Activated CD4-positive, alpha-beta T cell treated with anti-CD3 and anti-CD28 coated beads, Interleukin-2, amount 10 ng/mL, durations not matched to agents 7 days and 5 days (primary cell): ENCODE measurements around the gene SLC22A13. TPM values are rescaled to one million over a fixed set of nuclear protein-coding genes. Genes with fewer than 3 reads are reported as not detected.
"Not testable (repeated sequence)": the region's sequence is repeated elsewhere in the genome, so short reads cannot be mapped to it uniquely, and the experiment has no call there.

Source experiments
- CTCF ChIA-PET: fragments of 350-600 bp; sonication (Branson Sonifier 250); formaldehyde crosslinking; loops from one replicate; lab custom pipeline; 2021; ENCODE audit warnings: antibody characterized with exemption; lab: Charles Lee
- POLR2A ChIA-PET: fragments of 350-600 bp; sonication (Branson Sonifier 250); formaldehyde crosslinking; loops from one replicate; lab custom pipeline; 2021; ENCODE audit warnings: antibody characterized with exemption; lab: Charles Lee
- DNase-seq: peaks from one replicate; pipeline ENCODE4 v3.0.0-alpha.2; 2020
- H3K27ac Mint-ChIP-seq: one replicate; pipeline ENCODE4 v1.8.0; 2021; ENCODE audit warnings: mild to moderate bottlenecking, moderate library complexity, mixed read lengths
- H3K27me3 Mint-ChIP-seq: one replicate; pipeline ENCODE4 v1.8.0; 2021; ENCODE audit warnings: mixed read lengths
- H3K36me3 Mint-ChIP-seq: one replicate; pipeline ENCODE4 v1.8.0; 2021; ENCODE audit warnings: low read depth, mixed read lengths
- H3K4me1 Mint-ChIP-seq: one replicate; pipeline ENCODE4 v1.8.0; 2021; ENCODE audit warnings: mixed read lengths
- H3K4me3 Mint-ChIP-seq: one replicate; pipeline ENCODE4 v1.8.0; 2021; ENCODE audit warnings: mild to moderate bottlenecking, moderate library complexity, mixed read lengths
- H3K9me3 Mint-ChIP-seq: one replicate; pipeline ENCODE4 v1.8.0; 2021; ENCODE audit warnings: mixed read lengths
- total RNA-seq, 2 experiments: library from RNA; stranded (reverse); gene quantifications; one replicate each; pipeline ENCODE4 v1.2.3, GENCODE V29; 2021

SLC22A13 gene
- total RNA-seq, 2 experiments from 2014 or later = 0.37 TPM

- no peaks in the 10 kb centered on the region for H3K36me3 Mint-ChIP-seq
- H3K27me3 Mint-ChIP-seq = peaks cover 2% of the 10 kb centered on the region
- no peaks in the 10 kb centered on the region for H3K4me1 Mint-ChIP-seq
- POLR2A ChIA-PET = no interaction called here
- H3K9me3 Mint-ChIP-seq = no peaks in the 10 kb centered on the region
- no peak for DNase-seq
- CTCF ChIA-PET = no interaction called here
- H3K4me3 Mint-ChIP-seq = no peak overlapping the region
- H3K27ac Mint-ChIP-seq = no peak overlapping the region
Measured at GRCh38 chr3:38284756-38285150, 19.1 kb downstream of the SLC22A13 start.

GRCh38 chr3:38289286-38290217 lies 23.9 kb downstream of the SLC22A13 start:
- H3K36me3 Mint-ChIP-seq, H3K9me3 Mint-ChIP-seq, H3K4me1 Mint-ChIP-seq, H3K4me3 Mint-ChIP-seq, DNase-seq, H3K27ac Mint-ChIP-seq, POLR2A ChIA-PET, H3K27me3 Mint-ChIP-seq: not testable (repeated sequence)
- CTCF ChIA-PET = interaction anchor here (0.9 kb wide), 1 partner anchor 19 kb away, joined by 3 read pairs; no protein-coding TSS in a partner anchor

- H3K27me3 Mint-ChIP-seq = peaks cover 11% of the 10 kb centered on the region
- H3K27ac Mint-ChIP-seq, POLR2A ChIA-PET, H3K4me3 Mint-ChIP-seq, H3K9me3 Mint-ChIP-seq, H3K4me1 Mint-ChIP-seq, DNase-seq, H3K36me3 Mint-ChIP-seq: not testable (repeated sequence)
- CTCF ChIA-PET = interaction anchor here (0.7 to 1.5 kb wide), 2 partner anchors 14 to 82 kb away, joined by 3 to 4 read pairs; no protein-coding TSS in a partner anchor
Measured at GRCh38 chr3:38297053-38297452, 31.4 kb downstream of the SLC22A13 start.

- Mint-ChIP-seq H3K27me3 (peaks cover 11% of the 10 kb centered on the region), H3K4me3 (no peak overlapping the region), H3K27ac (no peak overlapping the region), H3K36me3 (no peaks in the 10 kb centered on the region), H3K9me3 (no peaks in the 10 kb centered on the region), H3K4me1 (no peaks in the 10 kb centered on the region)
- POLR2A ChIA-PET = no interaction called here
- CTCF ChIA-PET = interaction anchor here (1.3 kb wide), 1 partner anchor 30 kb away, joined by 3 read pairs; no protein-coding TSS in a partner anchor
- no peak for DNase-seq
Measured at GRCh38 chr3:38297537-38297936, 31.9 kb downstream of the SLC22A13 start.

- POLR2A ChIA-PET = no interaction called here
Measured at GRCh38 chr3:38297947-38298711, 32.5 kb downstream of the SLC22A13 start.

GRCh38 chr3:38306941-38307340 lies 41.3 kb downstream of the SLC22A13 start:
- Mint-ChIP-seq H3K9me3 (no peaks in the 10 kb centered on the region), H3K4me1 (no peaks in the 10 kb centered on the region), H3K36me3 (no peaks in the 10 kb centered on the region), H3K27ac (no peak overlapping the region), H3K27me3 (peaks cover 9% of the 10 kb centered on the region), H3K4me3 (no peak overlapping the region)
- DNase-seq = no peak
- ChIA-PET CTCF (no interaction called here), POLR2A (no interaction called here)

More at GRCh38 chr3:38297947-38298711, 32.5 kb downstream of the SLC22A13 start:
- Mint-ChIP-seq H3K9me3 (no peaks in the 10 kb centered on the region), H3K27me3 (peaks cover 12% of the 10 kb centered on the region), H3K27ac (no peak overlapping the region), H3K4me1 (no peaks in the 10 kb centered on the region), H3K36me3 (no peaks in the 10 kb centered on the region), H3K4me3 (no peak overlapping the region)
- CTCF ChIA-PET = interaction anchor here (1.0 to 1.3 kb wide), 2 partner anchors 29 to 49 kb away, joined by 3 to 4 read pairs; partner anchors contain the start of gene XYLB
- DNase-seq = no peak

GRCh38 chr3:38307599-38307998 lies 42.0 kb downstream of the SLC22A13 start:
- no peak for DNase-seq
- H3K36me3 Mint-ChIP-seq = no peaks in the 10 kb centered on the region
- peaks cover 9% of the 10 kb centered on the region for H3K27me3 Mint-ChIP-seq
- no peak overlapping the region for H3K4me3 Mint-ChIP-seq
- ChIA-PET CTCF (no interaction called here), POLR2A (no interaction called here)
- no peak overlapping the region for H3K27ac Mint-ChIP-seq
- no peaks in the 10 kb centered on the region for H3K4me1 Mint-ChIP-seq
- H3K9me3 Mint-ChIP-seq = no peaks in the 10 kb centered on the region

- no peak overlapping the region for H3K4me3 Mint-ChIP-seq
- H3K36me3 Mint-ChIP-seq = no peaks in the 10 kb centered on the region
- no peak for DNase-seq
- POLR2A ChIA-PET = no interaction called here
- H3K27ac Mint-ChIP-seq = no peak overlapping the region
- CTCF ChIA-PET = interaction anchor here (1.1 kb wide), 1 partner anchor 28 kb away, joined by 3 read pairs; no protein-coding TSS in a partner anchor
- no peaks in the 10 kb centered on the region for H3K9me3 Mint-ChIP-seq
- no peaks in the 10 kb centered on the region for H3K4me1 Mint-ChIP-seq
- H3K27me3 Mint-ChIP-seq = peaks cover 7% of the 10 kb centered on the region
Measured at GRCh38 chr3:38308456-38308855, 42.8 kb downstream of the SLC22A13 start.

GRCh38 chr3:38311476-38311875 lies 45.9 kb downstream of the SLC22A13 start:
- Mint-ChIP-seq H3K36me3 (no peaks in the 10 kb centered on the region), H3K4me3 (no peak overlapping the region), H3K27me3 (peaks cover 7% of the 10 kb centered on the region), H3K4me1 (no peaks in the 10 kb centered on the region), H3K27ac (no peak overlapping the region), H3K9me3 (no peaks in the 10 kb centered on the region)
- CTCF ChIA-PET = no interaction called here
- POLR2A ChIA-PET = no interaction called here
- DNase-seq = no peak

- peaks cover 7% of the 10 kb centered on the region for H3K27me3 Mint-ChIP-seq
- CTCF ChIA-PET = no interaction called here
- POLR2A ChIA-PET = interaction anchor here (0.6 kb wide), 1 partner anchor 131 kb away, joined by 3 read pairs; no protein-coding TSS in a partner anchor
- H3K36me3 Mint-ChIP-seq = no peaks in the 10 kb centered on the region
- DNase-seq = no peak
- H3K4me3 Mint-ChIP-seq = no peak overlapping the region
- no peaks in the 10 kb centered on the region for H3K9me3 Mint-ChIP-seq
- no peaks in the 10 kb centered on the region for H3K4me1 Mint-ChIP-seq
- H3K27ac Mint-ChIP-seq = no peak overlapping the region
Measured at GRCh38 chr3:38311941-38312340, 46.3 kb downstream of the SLC22A13 start.

- H3K9me3 Mint-ChIP-seq = no peaks in the 10 kb centered on the region
- no peak for DNase-seq
- H3K27me3 Mint-ChIP-seq = peaks cover 7% of the 10 kb centered on the region
- CTCF ChIA-PET = no interaction called here
- no peaks in the 10 kb centered on the region for H3K36me3 Mint-ChIP-seq
- no peak overlapping the region for H3K4me3 Mint-ChIP-seq
- POLR2A ChIA-PET = interaction anchor here (0.6 kb wide), 1 partner anchor 132 kb away, joined by 3 read pairs; no protein-coding TSS in a partner anchor
- H3K4me1 Mint-ChIP-seq = no peaks in the 10 kb centered on the region
- no peak overlapping the region for H3K27ac Mint-ChIP-seq
Measured at GRCh38 chr3:38312356-38312755, 46.7 kb downstream of the SLC22A13 start.

GRCh38 chr3:38313263-38313662 lies 47.7 kb downstream of the SLC22A13 start:
- POLR2A ChIA-PET = no interaction called here
- Mint-ChIP-seq H3K4me1 (no peaks in the 10 kb centered on the region), H3K36me3 (no peaks in the 10 kb centered on the region), H3K9me3 (no peaks in the 10 kb centered on the region), H3K4me3 (no peak overlapping the region), H3K27me3 (peaks cover 7% of the 10 kb centered on the region), H3K27ac (no peak overlapping the region)
- CTCF ChIA-PET = no interaction called here
- DNase-seq = no peak

- ChIA-PET CTCF (no interaction called here), POLR2A (no interaction called here)
- no peaks in the 10 kb centered on the region for H3K4me1 Mint-ChIP-seq
Measured at GRCh38 chr3:38313695-38314094, 48.1 kb downstream of the SLC22A13 start.

More at GRCh38 chr3:38313695-38314094, 48.1 kb downstream of the SLC22A13 start:
- H3K27me3 Mint-ChIP-seq = peaks cover 7% of the 10 kb centered on the region
- no peak overlapping the region for H3K27ac Mint-ChIP-seq
- H3K36me3 Mint-ChIP-seq = no peaks in the 10 kb centered on the region
- no peak for DNase-seq
- no peaks in the 10 kb centered on the region for H3K9me3 Mint-ChIP-seq
- no peak overlapping the region for H3K4me3 Mint-ChIP-seq
